Lower lobe of right lung (tissue), 2 donors: Measurements from ENCODE around the gene SLC25A48. TPM values are rescaled to one million over a fixed set of nuclear protein-coding genes. Genes with fewer than 3 reads are reported as not detected.
"Not testable (repeated sequence)": the region's sequence is repeated elsewhere in the genome, so short reads cannot be mapped to it uniquely, and the experiment has no call there.

Source experiments
- ATAC-seq, 2 donors: fragments of 200-7000 bp; cut with Tn5 transposase; one replicate each; pipeline ENCODE4 v1.9.1; 2020 to 2022; ENCODE audit warnings: mild to moderate bottlenecking in 2 of 2, moderate library complexity in 2 of 2
- DNase-seq: peaks from one replicate; pipeline ENCODE4 v3.0.0-alpha.2; 2020
- H3K27ac ChIP-seq: fragments of 200-600 bp; one replicate; pipeline ENCODE4 v1.8.0; 2022
- H3K27me3 ChIP-seq: fragments of 200-600 bp; one replicate; pipeline ENCODE4 v1.8.0; 2022; ENCODE audit warnings: low read depth
- H3K36me3 ChIP-seq: fragments of 200-600 bp; one replicate; pipeline ENCODE4 v1.8.0; 2022; ENCODE audit warnings: mild to moderate bottlenecking
- H3K4me1 ChIP-seq: fragments of 200-600 bp; one replicate; pipeline ENCODE4 v1.8.0; 2022
- H3K4me3 ChIP-seq: fragments of 200-600 bp; one replicate; pipeline ENCODE4 v1.8.0; 2022; ENCODE audit warnings: mild to moderate bottlenecking
- H3K9me3 ChIP-seq: fragments of 200-600 bp; one replicate; pipeline ENCODE4 v1.8.0; 2022
- intact Hi-C: fragments of 100-400 bp; cut with DNase I; formaldehyde crosslinking; loops from one replicate; pipeline ENCODE4 v1.11.0; 2022
- total RNA-seq: library from RNA; stranded (reverse); fragmentation: NEBNext Ultra II Directional; extraction: Animal tissue kit (Norgen Biotek cat#: 25700); gene quantifications from one replicate; pipeline ENCODE4 v1.2.1, GENCODE V29; 2021
- TF ChIP-seq, protein P1 (sequence below): fragments of 200-600 bp; IDR thresholded peaks from one replicate; pipeline ENCODE4 v1.8.0; 2022; ENCODE audit warnings: antibody characterized with exemption, mild to moderate bottlenecking
- donor health status: DM: no; HTN: yes; CAD: no; lungs with severe emphysema.

SLC25A48 gene
- total RNA-seq, 1 donor from 2014 or later, result 0.24 TPM

GRCh38 chr5:135851186-135851914, 16.9 kb downstream of the SLC25A48 start:
- no peaks in the 10 kb centered on the region for H3K9me3 ChIP-seq
- ATAC-seq, result no peak
- no peak overlapping the region for H3K4me3 ChIP-seq
- H3K27me3 ChIP-seq, result no peaks in the 10 kb centered on the region
- H3K27ac ChIP-seq, result no peak overlapping the region
- H3K4me1 ChIP-seq, result no peaks in the 10 kb centered on the region
- TF ChIP-seq, protein P1, sequence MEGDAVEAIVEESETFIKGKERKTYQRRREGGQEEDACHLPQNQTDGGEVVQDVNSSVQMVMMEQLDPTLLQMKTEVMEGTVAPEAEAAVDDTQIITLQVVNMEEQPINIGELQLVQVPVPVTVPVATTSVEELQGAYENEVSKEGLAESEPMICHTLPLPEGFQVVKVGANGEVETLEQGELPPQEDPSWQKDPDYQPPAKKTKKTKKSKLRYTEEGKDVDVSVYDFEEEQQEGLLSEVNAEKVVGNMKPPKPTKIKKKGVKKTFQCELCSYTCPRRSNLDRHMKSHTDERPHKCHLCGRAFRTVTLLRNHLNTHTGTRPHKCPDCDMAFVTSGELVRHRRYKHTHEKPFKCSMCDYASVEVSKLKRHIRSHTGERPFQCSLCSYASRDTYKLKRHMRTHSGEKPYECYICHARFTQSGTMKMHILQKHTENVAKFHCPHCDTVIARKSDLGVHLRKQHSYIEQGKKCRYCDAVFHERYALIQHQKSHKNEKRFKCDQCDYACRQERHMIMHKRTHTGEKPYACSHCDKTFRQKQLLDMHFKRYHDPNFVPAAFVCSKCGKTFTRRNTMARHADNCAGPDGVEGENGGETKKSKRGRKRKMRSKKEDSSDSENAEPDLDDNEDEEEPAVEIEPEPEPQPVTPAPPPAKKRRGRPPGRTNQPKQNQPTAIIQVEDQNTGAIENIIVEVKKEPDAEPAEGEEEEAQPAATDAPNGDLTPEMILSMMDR, result no peak
- DNase-seq, result no peak
- intact Hi-C loops, result no loop called here
- H3K36me3 ChIP-seq, result no peaks in the 10 kb centered on the region

DNA sequence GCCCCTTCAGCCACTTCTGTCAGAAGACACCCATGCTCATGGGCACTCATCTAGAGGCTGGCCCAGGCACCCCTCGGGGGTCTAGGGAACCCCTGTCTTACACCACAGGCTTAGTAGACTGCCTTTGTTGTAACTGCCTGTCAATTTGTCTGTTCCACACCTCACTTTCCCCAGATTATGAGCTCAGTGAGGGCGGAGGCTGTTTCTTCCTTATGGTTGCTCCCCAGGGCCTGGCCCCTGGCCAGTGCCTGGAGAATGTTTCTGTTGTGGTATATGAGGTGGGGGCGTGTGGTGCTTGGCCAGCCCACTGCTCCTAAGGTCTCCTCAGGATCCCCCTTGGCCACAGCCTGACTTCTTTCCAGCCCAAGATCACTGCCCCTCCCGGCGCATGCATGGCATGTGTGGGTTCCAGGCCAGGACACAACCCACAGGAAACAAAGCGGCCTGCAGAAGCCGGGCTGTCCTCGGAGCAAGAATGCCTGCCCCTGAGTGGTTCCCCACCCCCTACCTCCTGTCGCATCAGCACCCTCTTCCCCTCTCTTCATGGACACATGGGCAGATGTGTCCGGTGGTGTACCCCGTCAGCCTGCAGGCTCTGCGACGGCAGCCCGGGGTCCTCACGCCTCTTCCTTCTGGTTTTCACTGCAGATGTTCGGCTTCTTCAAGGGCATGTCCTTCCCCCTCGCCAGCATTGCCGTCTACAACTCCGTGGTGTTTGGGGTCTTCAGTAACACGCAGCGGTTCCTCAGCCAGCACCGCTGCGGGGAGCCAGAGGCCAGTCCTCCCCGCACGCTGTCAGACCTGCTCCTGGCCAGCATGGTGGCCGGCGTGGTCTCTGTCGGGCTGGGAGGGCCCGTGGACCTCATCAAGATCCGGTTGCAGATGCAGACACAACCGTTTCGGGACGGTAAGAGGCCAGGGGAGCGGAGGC, 17.7 kb downstream of the SLC25A48 start:
- ATAC-seq (no peak), DNase-seq (no peak)
- TF ChIP-seq, protein P1, result no peak
- intact Hi-C loops, result no loop called here
- Histone ChIP-seq H3K36me3 (no peaks in the 10 kb centered on the region), H3K27me3 (no peaks in the 10 kb centered on the region), H3K9me3 (no peaks in the 10 kb centered on the region), H3K4me3 (no peak overlapping the region), H3K27ac (no peak overlapping the region), H3K4me1 (no peaks in the 10 kb centered on the region)

- Histone ChIP-seq H3K27ac (no peak overlapping the region), H3K27me3 (no peaks in the 10 kb centered on the region), H3K9me3 (no peaks in the 10 kb centered on the region), H3K4me1 (no peaks in the 10 kb centered on the region), H3K4me3 (no peak overlapping the region), H3K36me3 (no peaks in the 10 kb centered on the region)
- no peak for DNase-seq
- peak in 1 of 2 donors; percentile 61 for ATAC-seq
- TF ChIP-seq, protein P1, result no peak
- intact Hi-C loops, result no loop called here
Observed at GRCh38 chr5:135857630-135858311, 23.3 kb downstream of the SLC25A48 start.

DNA sequence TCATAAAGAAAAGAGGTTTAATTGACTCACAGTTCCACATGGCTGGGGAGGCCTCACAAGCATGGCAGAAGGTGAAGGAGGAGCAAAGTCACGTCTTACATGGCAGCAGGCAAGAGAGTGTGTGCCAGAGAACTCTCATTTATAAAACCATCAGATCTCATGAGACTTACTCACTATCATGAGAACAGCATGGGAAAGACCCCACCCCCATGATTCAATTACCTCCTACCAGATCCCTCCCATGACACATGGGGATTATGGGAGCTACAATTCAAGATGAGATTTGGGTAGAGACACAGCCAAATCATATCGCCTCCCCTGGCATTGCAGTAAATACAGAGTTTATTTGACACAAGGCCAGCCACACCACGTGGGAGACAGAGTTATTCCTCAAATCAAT, 24.7 kb downstream of the SLC25A48 start:
- H3K4me3 ChIP-seq, ATAC-seq, H3K9me3 ChIP-seq, H3K27ac ChIP-seq, DNase-seq, H3K36me3 ChIP-seq, H3K27me3 ChIP-seq, intact Hi-C loops, H3K4me1 ChIP-seq: not testable (repeated sequence)

DNA sequence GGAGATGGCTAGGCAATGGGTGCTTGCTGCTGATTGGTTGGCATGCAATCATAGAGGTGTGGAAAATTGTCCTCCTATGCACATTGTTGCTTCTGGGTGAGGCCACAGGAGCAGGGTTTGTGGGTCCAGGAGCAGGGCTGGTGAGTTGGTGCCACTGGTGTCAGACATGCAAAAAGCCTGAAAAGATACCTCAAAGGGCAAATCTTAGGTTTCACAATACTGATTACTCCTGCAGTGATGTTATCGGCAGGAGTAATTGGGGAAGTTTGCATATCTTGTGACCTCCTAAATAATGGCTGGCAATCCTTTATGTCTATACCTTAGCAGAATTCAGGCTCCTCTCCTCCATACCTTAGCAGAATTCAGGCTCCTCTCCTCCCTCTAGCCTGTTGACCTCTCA, 25.2 kb downstream of the SLC25A48 start:
- no peaks in the 10 kb centered on the region for H3K4me1 ChIP-seq
- no peaks in the 10 kb centered on the region for H3K36me3 ChIP-seq
- no peak overlapping the region for H3K27ac ChIP-seq
- intact Hi-C loops, result no loop called here
- no peaks in the 10 kb centered on the region for H3K27me3 ChIP-seq
- DNase-seq (no peak), ATAC-seq (no peak)
- TF ChIP-seq, protein P1, result no peak
- no peaks in the 10 kb centered on the region for H3K9me3 ChIP-seq
- H3K4me3 ChIP-seq, result no peak overlapping the region
